Stomach smooth muscle (tissue), 2 donors: Measurements from ENCODE around the gene GPR35.

ENCODE experiments used
- H3K27ac ChIP-seq: one replicate; pipeline ENCODE4 v1.7.0; 2013; ENCODE audit warnings: mild to moderate bottlenecking, low read length, inconsistent platforms
- H3K27me3 ChIP-seq, 2 donors: one replicate each; pipeline ENCODE4 v1.7.0; 2013; ENCODE audit warnings: low read length in 2 of 2; ENCODE audit not compliant: insufficient read depth in 2 of 2, control insufficient read depth in 1 of 2
- H3K36me3 ChIP-seq, 2 donors: one replicate each; pipeline ENCODE4 v1.7.0; 2013; ENCODE audit warnings: low read length in 2 of 2; ENCODE audit not compliant: control insufficient read depth in 2 of 2, insufficient read depth in 2 of 2
- H3K4me1 ChIP-seq: one replicate; pipeline ENCODE4 v1.7.0; 2013; ENCODE audit warnings: low read length; ENCODE audit not compliant: control insufficient read depth, insufficient read depth
- H3K4me3 ChIP-seq, 2 donors: one replicate each; pipeline ENCODE4 v1.7.0; 2013; ENCODE audit warnings: low read length in 2 of 2
- H3K9ac ChIP-seq, 2 donors: one replicate each; pipeline ENCODE4 v1.7.0; 2013; ENCODE audit warnings: low read length in 2 of 2, mild to moderate bottlenecking in 1 of 2
- H3K9me3 ChIP-seq, 2 donors: one replicate each; pipeline ENCODE4 v1.7.0; 2013; ENCODE audit warnings: low read length in 2 of 2; ENCODE audit not compliant: control insufficient read depth in 2 of 2
- donor health status: healthy.
- donor health status: Pancreatic carcinoma.

The GPR35 gene

GRCh38 chr2:240596491-240596931, 28.8 kb upstream of the GPR35 start:
- peak overlapping the region in 1 of 2 donors; percentile 52 for H3K4me3 ChIP-seq
- H3K36me3 ChIP-seq = peaks cover 6 to 11% of the 10 kb centered on the region in 2 donors
- H3K4me1 ChIP-seq = peaks cover 29% of the 10 kb centered on the region
- peak overlapping the region; percentile 41 for H3K27ac ChIP-seq
- H3K9ac ChIP-seq = peak overlapping the region in 1 of 2 donors; percentile 51
- no peaks in the 10 kb centered on the region for H3K27me3 ChIP-seq
- H3K9me3 ChIP-seq = no peaks in the 10 kb centered on the region

DNA sequence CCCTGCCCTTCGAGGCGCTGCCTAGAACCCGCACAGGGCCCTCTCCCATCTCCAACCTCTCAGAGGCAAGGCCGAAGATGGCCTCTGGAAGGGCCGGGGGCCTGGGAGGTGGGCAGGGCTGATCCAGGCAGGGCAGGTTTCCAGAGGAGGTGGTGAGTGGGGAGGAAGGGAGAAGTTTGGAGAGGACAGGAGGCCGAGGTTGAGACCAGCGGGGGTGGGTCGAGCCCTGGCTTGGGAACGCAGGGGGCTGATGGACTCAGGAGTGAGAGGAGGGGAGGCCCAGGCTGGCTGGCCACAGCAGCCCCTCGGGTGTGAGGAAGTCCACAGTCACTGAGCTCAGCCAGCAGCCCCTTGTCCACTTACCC, 28.2 kb upstream of the GPR35 start:
- Histone ChIP-seq H3K9ac (no peak overlapping the region), H3K4me3 (peak overlapping the region in 1 of 2 donors; percentile 52), H3K4me1 (peaks cover 29% of the 10 kb centered on the region), H3K9me3 (no peaks in the 10 kb centered on the region), H3K36me3 (peaks cover 4 to 10% of the 10 kb centered on the region in 2 donors), H3K27ac (peak overlapping the region; percentile 37), H3K27me3 (no peaks in the 10 kb centered on the region)

GRCh38 chr2:240597419-240598181, 27.7 kb upstream of the GPR35 start:
- Histone ChIP-seq H3K4me1 (peaks cover 29% of the 10 kb centered on the region), H3K9ac (no peak overlapping the region), H3K9me3 (no peaks in the 10 kb centered on the region), H3K36me3 (peaks cover 0 to 10% of the 10 kb centered on the region in 2 donors), H3K4me3 (no peak overlapping the region), H3K27me3 (no peaks in the 10 kb centered on the region), H3K27ac (peak overlapping the region; percentile 37)

- no peaks in the 10 kb centered on the region for H3K9me3 ChIP-seq
- no peak overlapping the region for H3K9ac ChIP-seq
- no peak overlapping the region for H3K4me3 ChIP-seq
- H3K27me3 ChIP-seq = no peaks in the 10 kb centered on the region
- peaks cover 29% of the 10 kb centered on the region for H3K4me1 ChIP-seq
- no peak overlapping the region for H3K27ac ChIP-seq
- H3K36me3 ChIP-seq = peaks cover 0 to 10% of the 10 kb centered on the region in 2 donors
Measured at GRCh38 chr2:240598311-240598911, 26.9 kb upstream of the GPR35 start.

GRCh38 chr2:240599141-240599583, 26.1 kb upstream of the GPR35 start:
- no peak overlapping the region for H3K27ac ChIP-seq
- no peak overlapping the region for H3K9ac ChIP-seq
- H3K36me3 ChIP-seq = peaks cover 0 to 10% of the 10 kb centered on the region in 2 donors
- H3K27me3 ChIP-seq = no peaks in the 10 kb centered on the region
- H3K4me1 ChIP-seq = peaks cover 26% of the 10 kb centered on the region
- no peaks in the 10 kb centered on the region for H3K9me3 ChIP-seq
- no peak overlapping the region for H3K4me3 ChIP-seq

- H3K36me3 ChIP-seq = peaks cover 0 to 10% of the 10 kb centered on the region in 2 donors
- H3K27ac ChIP-seq = no peak overlapping the region
Measured at GRCh38 chr2:240600451-240600961, 24.8 kb upstream of the GPR35 start.

DNA sequence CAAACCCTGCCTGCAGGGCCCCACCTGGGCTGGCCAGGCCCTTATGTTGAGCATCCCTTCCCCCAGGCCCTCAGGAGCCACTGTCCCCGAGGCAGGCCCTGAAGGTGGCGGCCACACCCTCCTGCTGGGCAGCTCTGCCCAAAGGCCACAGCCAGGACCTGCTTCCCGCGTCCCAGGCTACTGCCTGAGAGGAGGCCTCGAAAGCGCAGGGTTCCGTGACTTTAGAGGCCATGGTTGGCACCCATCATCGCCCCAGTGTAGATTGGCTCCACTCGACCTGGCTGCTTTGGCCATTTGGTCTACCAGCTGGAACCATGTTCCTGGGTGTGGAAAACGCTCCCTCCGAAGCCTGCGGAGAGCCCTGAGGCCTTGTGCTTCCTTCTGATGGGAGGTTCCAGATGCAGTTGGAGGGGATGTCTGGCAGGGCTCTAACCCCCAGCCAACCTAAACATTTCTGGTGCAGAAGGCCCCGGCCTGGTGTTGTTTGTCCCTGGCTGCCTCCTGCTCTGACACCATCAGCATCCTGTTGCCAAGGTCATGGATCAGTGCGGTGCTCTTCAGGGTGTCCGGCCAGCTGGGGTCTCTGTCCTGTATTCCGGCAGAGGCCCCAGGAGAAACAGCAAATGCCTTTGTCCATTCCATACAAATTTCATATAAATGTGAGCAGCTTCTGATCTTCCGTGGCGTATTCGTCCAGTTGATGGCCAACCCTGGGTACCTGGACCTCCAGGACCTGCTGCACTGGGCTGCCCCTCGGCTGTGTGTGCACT, 24.0 kb upstream of the GPR35 start:
- peaks cover 13% of the 10 kb centered on the region for H3K4me1 ChIP-seq
- peaks cover 0 to 10% of the 10 kb centered on the region in 2 donors for H3K36me3 ChIP-seq
- no peak overlapping the region for H3K4me3 ChIP-seq
- H3K27ac ChIP-seq = no peak overlapping the region
- H3K9ac ChIP-seq = no peak overlapping the region
- no peaks in the 10 kb centered on the region for H3K9me3 ChIP-seq
- no peaks in the 10 kb centered on the region for H3K27me3 ChIP-seq

More at GRCh38 chr2:240600451-240600961, 24.8 kb upstream of the GPR35 start:
- H3K9ac ChIP-seq = no peak overlapping the region
- no peaks in the 10 kb centered on the region for H3K9me3 ChIP-seq
- peaks cover 20% of the 10 kb centered on the region for H3K4me1 ChIP-seq
- H3K4me3 ChIP-seq = no peak overlapping the region
- no peaks in the 10 kb centered on the region for H3K27me3 ChIP-seq

GRCh38 chr2:240601831-240602160, 23.5 kb upstream of the GPR35 start:
- Histone ChIP-seq H3K27ac (no peak overlapping the region), H3K36me3 (peaks cover 0 to 10% of the 10 kb centered on the region in 2 donors), H3K27me3 (no peaks in the 10 kb centered on the region), H3K9ac (no peak overlapping the region), H3K4me3 (no peak overlapping the region), H3K9me3 (no peaks in the 10 kb centered on the region), H3K4me1 (peaks cover 8% of the 10 kb centered on the region)

GRCh38 chr2:240602266-240603050, 22.8 kb upstream of the GPR35 start:
- H3K9me3 ChIP-seq = no peaks in the 10 kb centered on the region
- H3K27me3 ChIP-seq = no peaks in the 10 kb centered on the region
- H3K4me1 ChIP-seq = peaks cover 3% of the 10 kb centered on the region
- H3K27ac ChIP-seq = no peak overlapping the region
- peaks cover 0 to 10% of the 10 kb centered on the region in 2 donors for H3K36me3 ChIP-seq
- H3K4me3 ChIP-seq = no peak overlapping the region
- no peak overlapping the region for H3K9ac ChIP-seq
